Measurements from ENCODE around the gene SLC38A9. TPM values are rescaled to one million over a fixed set of nuclear protein-coding genes. Genes with fewer than 3 reads are reported as not detected.
"Not testable (repeated sequence)": the region's sequence is repeated elsewhere in the genome, so short reads cannot be mapped to it uniquely, and the experiment has no call there.

SLC38A9 gene
- total RNA-seq, 2 donors from 2014 or later, result 18.7 to 34.2 TPM

- Mint-ChIP-seq H3K27ac (no peak overlapping the region), H3K36me3 (no peaks in the 10 kb centered on the region), H3K9me3 (no peaks in the 10 kb centered on the region), H3K4me1 (ENCODE audit: low read depth in 2 of 2) (no peaks in the 10 kb centered on the region), H3K27me3 (no peaks in the 10 kb centered on the region), H3K4me3 (no peak overlapping the region)
- no peak for DNase-seq (ENCODE audit: low spot score)
- ATAC-seq, result no peak
Measured at GRCh38 chr5:55608595-55609349, 103.4 kb downstream of the SLC38A9 start.

DNA sequence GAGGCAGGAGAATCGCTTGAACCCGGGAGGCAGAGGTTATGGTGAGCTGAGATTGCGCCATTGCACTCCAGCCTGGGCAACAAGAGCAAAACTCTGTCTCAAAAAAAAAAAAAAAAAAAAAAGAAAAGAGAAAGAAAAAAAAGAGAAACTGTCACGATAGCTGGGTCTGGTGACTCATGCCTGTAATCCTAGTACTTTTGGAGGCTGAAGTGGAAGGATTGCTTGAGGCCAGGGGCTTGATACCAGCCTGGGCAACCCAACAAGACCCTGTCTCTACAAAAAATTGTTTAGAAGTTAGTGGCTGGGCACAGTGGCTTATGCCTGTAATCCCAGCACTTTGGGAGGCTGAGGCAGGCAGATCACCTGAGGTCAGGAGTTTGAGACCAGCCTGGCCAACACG, 104.8 kb downstream of the SLC38A9 start:
- ATAC-seq; H3K27me3 Mint-ChIP-seq; H3K4me3 Mint-ChIP-seq; DNase-seq (ENCODE audit: low spot score); H3K36me3 Mint-ChIP-seq; H3K9me3 Mint-ChIP-seq; H3K27ac Mint-ChIP-seq; H3K4me1 Mint-ChIP-seq (ENCODE audit: low read depth in 2 of 2): not testable (repeated sequence)

GRCh38 chr5:55604611-55605067, 107.5 kb downstream of the SLC38A9 start:
- DNase-seq (ENCODE audit: low spot score), result no peak
- peaks cover 0 to 2% of the 10 kb centered on the region in 2 donors for H3K27me3 Mint-ChIP-seq
- ATAC-seq, result no peak
- H3K36me3 Mint-ChIP-seq, result no peaks in the 10 kb centered on the region
- H3K4me3 Mint-ChIP-seq, result no peak overlapping the region
- H3K4me1 Mint-ChIP-seq (ENCODE audit: low read depth in 2 of 2), result peaks cover 4 to 9% of the 10 kb centered on the region in 2 donors
- H3K27ac Mint-ChIP-seq, result no peak overlapping the region
- no peaks in the 10 kb centered on the region for H3K9me3 Mint-ChIP-seq

GRCh38 chr5:55603922-55604321, 108.2 kb downstream of the SLC38A9 start:
- peaks cover 4 to 9% of the 10 kb centered on the region in 2 donors for H3K4me1 Mint-ChIP-seq (ENCODE audit: low read depth in 2 of 2)
- H3K36me3 Mint-ChIP-seq, result no peaks in the 10 kb centered on the region
- no peak overlapping the region for H3K27ac Mint-ChIP-seq
- no peaks in the 10 kb centered on the region for H3K9me3 Mint-ChIP-seq
- no peak overlapping the region for H3K4me3 Mint-ChIP-seq
- no peak for ATAC-seq
- peaks cover 0 to 2% of the 10 kb centered on the region in 2 donors for H3K27me3 Mint-ChIP-seq
- no peak for DNase-seq (ENCODE audit: low spot score)

DNA sequence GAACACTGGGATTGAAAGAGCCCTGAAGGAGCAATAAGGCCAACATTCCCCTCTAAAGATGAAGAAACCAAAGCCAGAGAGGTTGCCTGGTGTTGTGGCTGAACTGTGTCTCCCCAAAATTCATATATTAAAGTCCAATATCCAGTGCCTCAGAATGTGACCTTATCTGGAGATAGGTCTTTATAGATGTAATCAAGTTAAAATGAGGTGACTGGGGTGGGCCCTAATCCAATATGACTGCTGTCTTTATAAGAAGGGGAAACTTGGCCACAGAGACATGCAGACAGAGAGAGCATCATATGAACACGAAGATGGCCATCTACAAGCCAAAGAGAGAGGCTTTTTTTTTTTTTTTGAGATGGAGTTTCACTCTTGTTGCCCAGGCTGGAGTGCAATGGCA, 110.5 kb downstream of the SLC38A9 start:
- no peak overlapping the region for H3K27ac Mint-ChIP-seq

DNA sequence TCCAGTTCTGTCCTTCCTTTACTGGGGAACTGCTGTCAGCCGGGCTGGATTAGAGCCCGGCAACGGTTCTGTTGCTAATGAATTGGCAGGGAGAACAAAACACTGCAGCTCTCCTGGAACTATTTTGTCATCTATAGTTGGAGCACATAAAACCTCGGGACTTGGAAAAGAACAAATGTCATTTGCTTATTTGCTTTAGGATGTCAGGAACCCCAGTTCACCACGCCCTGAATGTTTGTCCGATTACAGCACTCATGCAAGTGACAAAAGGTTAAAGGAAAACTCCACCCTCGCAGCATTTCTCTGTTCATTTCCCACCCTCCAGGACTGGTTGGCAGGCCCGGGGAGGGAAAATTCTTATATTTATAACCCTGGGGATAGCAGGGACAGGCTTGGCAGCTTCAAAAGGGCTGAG, 110.9 kb downstream of the SLC38A9 start:
- Mint-ChIP-seq H3K27ac (no peak overlapping the region), H3K27me3 (peaks cover 0 to 4% of the 10 kb centered on the region in 2 donors), H3K36me3 (no peaks in the 10 kb centered on the region), H3K4me3 (no peak overlapping the region), H3K9me3 (no peaks in the 10 kb centered on the region), H3K4me1 (ENCODE audit: low read depth in 2 of 2) (peaks cover 4 to 9% of the 10 kb centered on the region in 2 donors)
- DNase-seq (ENCODE audit: low spot score) (no peak), ATAC-seq (no peak)

More for the DNA sequence above, 110.5 kb downstream of the SLC38A9 start:
- Mint-ChIP-seq H3K4me3 (no peak overlapping the region), H3K9me3 (no peaks in the 10 kb centered on the region), H3K36me3 (no peaks in the 10 kb centered on the region), H3K4me1 (ENCODE audit: low read depth in 2 of 2) (peaks cover 4 to 9% of the 10 kb centered on the region in 2 donors), H3K27me3 (peaks cover 0 to 4% of the 10 kb centered on the region in 2 donors)
- DNase-seq (ENCODE audit: low spot score) (no peak), ATAC-seq (no peak)

DNA sequence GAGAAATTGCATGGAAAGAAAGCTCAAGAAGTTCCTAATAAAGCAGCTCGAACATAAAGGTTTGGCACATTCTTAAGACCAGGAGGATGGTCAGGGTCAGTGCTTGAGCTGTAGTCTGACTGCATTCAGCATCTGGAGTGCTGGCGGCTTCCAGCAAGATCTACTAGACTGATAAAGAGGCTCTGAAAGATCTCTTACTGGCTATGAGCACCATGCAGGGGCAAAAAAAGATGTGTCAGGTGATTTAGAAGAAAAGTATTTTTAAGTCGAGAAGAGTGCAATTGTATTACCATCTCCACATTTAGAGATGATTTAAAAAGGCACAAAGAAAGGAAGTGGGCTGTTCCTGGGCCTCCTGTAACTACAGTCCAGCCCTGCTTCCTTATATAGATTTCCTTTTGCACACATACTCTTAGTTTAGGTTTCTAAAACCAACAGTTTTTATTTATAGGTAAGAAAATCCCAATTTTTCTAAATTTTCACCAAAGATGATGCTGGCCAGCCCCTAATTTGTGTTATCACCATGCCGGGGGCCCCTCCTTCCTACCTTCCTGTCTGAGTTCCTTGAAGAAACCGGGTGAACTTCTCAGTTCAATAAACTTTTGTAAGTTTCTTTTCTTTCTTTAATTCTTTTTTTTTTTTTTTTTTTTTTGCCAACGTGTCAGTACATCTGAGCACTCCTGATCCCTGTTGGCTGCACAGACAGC, 111.5 kb downstream of the SLC38A9 start:
- Mint-ChIP-seq H3K4me1 (ENCODE audit: low read depth in 2 of 2) (peaks cover 4 to 9% of the 10 kb centered on the region in 2 donors), H3K4me3 (no peak overlapping the region), H3K36me3 (no peaks in the 10 kb centered on the region), H3K9me3 (no peaks in the 10 kb centered on the region), H3K27me3 (peaks cover 0 to 4% of the 10 kb centered on the region in 2 donors), H3K27ac (no peak overlapping the region)
- ATAC-seq, result no peak
- no peak for DNase-seq (ENCODE audit: low spot score)

- H3K4me3 Mint-ChIP-seq, result no peak overlapping the region
- DNase-seq (ENCODE audit: low spot score) (no peak), ATAC-seq (no peak)
- H3K27ac Mint-ChIP-seq, result no peak overlapping the region
- H3K36me3 Mint-ChIP-seq, result no peaks in the 10 kb centered on the region
- no peaks in the 10 kb centered on the region for H3K9me3 Mint-ChIP-seq
- H3K4me1 Mint-ChIP-seq (ENCODE audit: low read depth in 2 of 2), result peaks cover 4 to 9% of the 10 kb centered on the region in 2 donors
- peaks cover 0 to 4% of the 10 kb centered on the region in 2 donors for H3K27me3 Mint-ChIP-seq
Measured at GRCh38 chr5:55600086-55600485, 112.0 kb downstream of the SLC38A9 start.

- H3K27me3 Mint-ChIP-seq, result peaks cover 6 to 7% of the 10 kb centered on the region in 2 donors
- no peak for DNase-seq (ENCODE audit: low spot score)
- no peak for ATAC-seq
- no peak overlapping the region for H3K4me3 Mint-ChIP-seq
- no peak overlapping the region for H3K27ac Mint-ChIP-seq
- peaks cover 4 to 9% of the 10 kb centered on the region in 2 donors for H3K4me1 Mint-ChIP-seq (ENCODE audit: low read depth in 2 of 2)
- no peaks in the 10 kb centered on the region for H3K36me3 Mint-ChIP-seq
- no peaks in the 10 kb centered on the region for H3K9me3 Mint-ChIP-seq
Measured at GRCh38 chr5:55599148-55600050, 112.7 kb downstream of the SLC38A9 start.

- Mint-ChIP-seq H3K27me3 (peaks cover 7 to 11% of the 10 kb centered on the region in 2 donors), H3K9me3 (no peaks in the 10 kb centered on the region), H3K36me3 (no peaks in the 10 kb centered on the region), H3K4me1 (ENCODE audit: low read depth in 2 of 2) (peaks cover 4 to 9% of the 10 kb centered on the region in 2 donors), H3K27ac (no peak overlapping the region), H3K4me3 (no peak overlapping the region)
- DNase-seq (ENCODE audit: low spot score) (no peak), ATAC-seq (no peak)
Measured at GRCh38 chr5:55597014-55597981, 114.8 kb downstream of the SLC38A9 start.

- H3K4me3 Mint-ChIP-seq, result no peak overlapping the region
- H3K27ac Mint-ChIP-seq, result no peak overlapping the region
- peaks cover 6 to 11% of the 10 kb centered on the region in 2 donors for H3K4me1 Mint-ChIP-seq (ENCODE audit: low read depth in 2 of 2)
- no peak for ATAC-seq
- H3K9me3 Mint-ChIP-seq, result no peaks in the 10 kb centered on the region
- H3K36me3 Mint-ChIP-seq, result no peaks in the 10 kb centered on the region
- no peak for DNase-seq (ENCODE audit: low spot score)
- H3K27me3 Mint-ChIP-seq, result peaks cover 13 to 30% of the 10 kb centered on the region in 2 donors
Measured at GRCh38 chr5:55594671-55595070, 117.5 kb downstream of the SLC38A9 start.

DNA sequence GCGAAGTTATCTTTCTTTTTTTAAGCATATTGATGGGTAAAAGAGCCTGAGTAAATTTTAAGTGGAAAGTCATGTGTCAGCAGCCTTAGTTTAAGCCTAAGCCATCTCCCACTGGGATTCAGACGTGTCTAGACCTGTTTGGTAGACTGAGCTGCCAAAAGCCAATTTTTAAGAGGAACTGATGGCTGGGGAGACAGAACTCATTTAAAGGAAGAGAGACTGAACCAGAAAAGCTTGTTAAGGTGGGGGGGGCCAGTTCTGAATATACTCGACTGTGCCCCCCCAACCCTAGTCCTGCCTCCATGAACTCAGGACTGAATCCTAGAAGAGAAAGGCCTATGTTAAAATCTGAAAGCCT, 119.0 kb downstream of the SLC38A9 start:
- no peak overlapping the region for H3K27ac Mint-ChIP-seq
- peaks cover 13 to 30% of the 10 kb centered on the region in 2 donors for H3K27me3 Mint-ChIP-seq
- DNase-seq (ENCODE audit: low spot score) (no peak), ATAC-seq (no peak)
- no peaks in the 10 kb centered on the region for H3K36me3 Mint-ChIP-seq
- H3K4me3 Mint-ChIP-seq, result no peak overlapping the region
- H3K9me3 Mint-ChIP-seq, result no peaks in the 10 kb centered on the region
- H3K4me1 Mint-ChIP-seq (ENCODE audit: low read depth in 2 of 2), result peaks cover 6 to 11% of the 10 kb centered on the region in 2 donors
